NCI-H748 treated with DMSO at 0.1 percent for 48 hours (cell line): ENCODE measurements around the gene ZXDA.
"Not testable (repeated sequence)": the region's sequence is repeated elsewhere in the genome, so short reads cannot be mapped to it uniquely, and the experiment has no call there.

ENCODE experiments used
- DNase-seq: peaks from one replicate; lab custom pipeline; 2025; lab: John Stamatoyannopoulos, UW

Gene ZXDA, protein sequence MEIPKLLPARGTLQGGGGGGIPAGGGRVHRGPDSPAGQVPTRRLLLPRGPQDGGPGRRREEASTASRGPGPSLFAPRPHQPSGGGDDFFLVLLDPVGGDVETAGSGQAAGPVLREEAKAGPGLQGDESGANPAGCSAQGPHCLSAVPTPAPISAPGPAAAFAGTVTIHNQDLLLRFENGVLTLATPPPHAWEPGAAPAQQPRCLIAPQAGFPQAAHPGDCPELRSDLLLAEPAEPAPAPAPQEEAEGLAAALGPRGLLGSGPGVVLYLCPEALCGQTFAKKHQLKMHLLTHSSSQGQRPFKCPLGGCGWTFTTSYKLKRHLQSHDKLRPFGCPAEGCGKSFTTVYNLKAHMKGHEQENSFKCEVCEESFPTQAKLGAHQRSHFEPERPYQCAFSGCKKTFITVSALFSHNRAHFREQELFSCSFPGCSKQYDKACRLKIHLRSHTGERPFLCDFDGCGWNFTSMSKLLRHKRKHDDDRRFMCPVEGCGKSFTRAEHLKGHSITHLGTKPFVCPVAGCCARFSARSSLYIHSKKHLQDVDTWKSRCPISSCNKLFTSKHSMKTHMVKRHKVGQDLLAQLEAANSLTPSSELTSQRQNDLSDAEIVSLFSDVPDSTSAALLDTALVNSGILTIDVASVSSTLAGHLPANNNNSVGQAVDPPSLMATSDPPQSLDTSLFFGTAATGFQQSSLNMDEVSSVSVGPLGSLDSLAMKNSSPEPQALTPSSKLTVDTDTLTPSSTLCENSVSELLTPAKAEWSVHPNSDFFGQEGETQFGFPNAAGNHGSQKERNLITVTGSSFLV

DNA sequence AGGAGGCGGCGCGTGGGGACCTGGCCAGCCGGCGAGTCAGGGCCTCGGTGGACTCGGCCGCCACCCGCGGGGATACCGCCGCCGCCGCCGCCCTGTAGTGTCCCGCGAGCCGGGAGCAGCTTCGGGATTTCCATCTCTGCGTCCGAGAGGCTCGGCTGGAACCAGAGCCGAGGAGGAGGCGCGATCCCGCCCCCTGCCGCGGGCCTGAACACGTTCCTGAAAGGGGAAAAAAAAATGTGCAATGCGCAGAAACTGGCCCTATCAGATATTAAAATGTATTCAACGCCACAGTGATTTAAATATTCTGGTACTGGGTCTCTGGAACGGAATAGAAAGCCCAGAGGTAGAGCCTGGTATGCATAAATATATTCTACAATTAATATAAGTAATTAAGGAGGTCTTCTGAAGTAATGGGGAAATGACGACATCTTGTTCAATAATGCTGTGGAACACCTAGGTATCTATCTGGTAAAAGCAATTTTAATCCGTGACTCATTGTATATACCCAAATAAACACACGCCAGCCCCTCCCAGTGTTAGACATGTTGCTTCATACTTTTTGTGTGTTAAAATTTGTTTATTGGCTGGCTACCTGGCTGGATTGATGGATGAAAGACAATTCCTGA is at the start of gene ZXDA:
ZXDA (minus strand) TSS at position 172 of the 626 bp plus-strand sequence; CDS start at position 134, 38 bp downstream.
- not testable (repeated sequence) for DNase-seq

DNA sequence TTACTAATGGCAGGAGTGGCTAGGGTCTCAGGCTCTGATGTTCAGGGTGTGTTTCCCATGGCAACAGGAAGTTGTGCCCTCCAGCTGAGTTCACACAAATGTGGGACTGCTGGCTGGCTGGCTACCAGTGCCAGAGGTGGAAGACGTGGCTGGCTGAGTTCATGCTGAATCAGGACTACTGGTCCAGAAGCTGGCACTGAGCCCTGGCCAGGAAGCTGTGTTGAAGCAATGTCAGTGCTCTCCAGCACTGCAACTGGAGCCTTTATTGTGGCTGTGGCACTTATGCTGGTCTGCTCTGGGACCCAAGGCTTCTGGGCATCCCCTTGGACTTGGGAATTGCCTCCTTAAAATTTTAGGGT is 42.0 kb upstream of the ZXDA start:
- no peak for DNase-seq

DNA sequence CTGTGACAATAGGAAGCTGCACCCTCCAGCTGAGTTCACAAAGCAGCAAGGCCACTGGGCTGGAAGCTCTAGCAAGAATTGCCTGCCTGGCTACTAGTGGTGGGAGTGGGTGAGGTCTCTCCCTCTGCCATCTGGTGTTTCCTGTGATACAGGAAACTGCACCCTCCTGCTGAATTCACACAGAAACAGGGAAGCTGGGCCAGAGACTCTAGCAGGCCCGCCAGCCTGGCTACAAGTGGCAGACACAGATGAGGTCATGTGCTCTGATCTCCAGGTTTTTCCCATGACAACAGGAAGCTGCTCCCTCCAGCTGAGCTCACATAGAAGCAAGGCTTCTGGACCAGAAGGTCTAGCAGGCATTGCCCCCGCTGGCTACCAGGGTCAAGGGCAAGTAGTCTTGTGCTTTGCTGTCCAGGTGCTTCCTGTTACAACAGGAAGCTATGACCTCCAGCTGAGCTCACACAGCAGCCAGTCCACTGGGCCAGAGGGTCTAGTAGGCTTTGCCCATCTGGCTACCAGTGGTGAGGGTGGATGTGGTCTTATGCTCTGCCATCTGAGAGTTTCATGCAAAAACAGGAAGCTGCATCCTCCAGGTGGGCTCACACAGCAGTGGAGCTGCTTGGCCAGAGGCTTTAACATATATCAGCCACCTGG is 41.5 kb upstream of the ZXDA start:
- no peak for DNase-seq

DNA sequence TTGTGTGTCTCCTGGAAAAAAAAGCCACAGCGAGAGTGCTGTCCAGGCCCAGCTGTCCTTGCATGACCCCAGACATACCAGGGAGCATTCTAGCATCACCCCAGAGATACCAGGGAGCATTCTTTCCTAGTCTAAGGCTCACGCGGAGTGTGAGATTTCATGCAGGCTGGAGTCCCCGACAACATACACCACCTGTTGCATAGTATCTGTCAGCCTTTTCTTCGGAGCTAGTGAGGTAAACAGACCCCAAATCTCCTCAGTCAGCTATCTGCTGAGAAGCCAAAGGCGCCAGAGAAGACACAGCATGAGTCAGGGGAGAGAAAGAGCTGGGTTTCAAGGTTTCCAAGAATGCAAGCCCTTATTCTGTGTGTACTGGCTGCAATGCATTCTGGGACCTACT is 23.1 kb upstream of the ZXDA start:
- DNase-seq: no peak

DNA sequence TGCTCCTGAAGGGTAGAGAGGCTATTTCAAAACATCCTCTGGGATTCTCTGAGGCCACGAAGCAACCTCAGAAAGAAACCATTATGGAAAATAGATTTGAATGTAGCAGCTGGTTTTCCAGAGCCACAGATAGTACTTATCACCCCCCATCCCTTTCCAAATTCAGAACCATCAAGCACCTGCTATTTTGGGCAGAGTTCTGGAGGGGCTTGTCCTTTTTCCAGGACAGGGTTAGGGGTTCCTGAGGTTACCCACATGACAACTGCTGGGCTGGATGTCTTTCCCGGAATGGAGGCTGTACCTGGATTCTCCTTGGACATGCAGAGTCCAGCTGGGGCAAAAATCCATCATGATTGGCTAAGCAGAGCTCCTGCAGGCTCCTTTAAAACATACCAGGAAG is 22.0 kb upstream of the ZXDA start:
- DNase-seq: no peak

DNA sequence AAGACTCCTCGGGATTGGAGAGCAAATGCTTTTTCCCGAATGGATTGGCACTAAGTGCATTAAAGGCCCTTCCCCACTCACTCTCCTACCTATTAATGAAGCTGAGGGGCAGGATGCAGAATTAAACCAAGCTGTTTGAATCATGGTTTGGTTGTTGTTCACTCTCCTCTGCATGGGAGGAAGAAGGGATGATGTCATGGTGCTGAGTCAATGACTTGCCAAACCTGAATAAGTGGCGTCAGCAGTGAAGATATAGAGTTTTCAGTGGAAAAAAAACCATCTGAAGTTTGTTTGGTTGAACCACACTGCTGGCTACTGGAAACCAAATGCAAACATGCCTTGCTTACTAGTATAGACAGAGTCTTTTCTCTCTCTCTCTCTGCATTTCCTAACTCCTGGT is 19.8 kb upstream of the ZXDA start:
- no peak for DNase-seq

DNA sequence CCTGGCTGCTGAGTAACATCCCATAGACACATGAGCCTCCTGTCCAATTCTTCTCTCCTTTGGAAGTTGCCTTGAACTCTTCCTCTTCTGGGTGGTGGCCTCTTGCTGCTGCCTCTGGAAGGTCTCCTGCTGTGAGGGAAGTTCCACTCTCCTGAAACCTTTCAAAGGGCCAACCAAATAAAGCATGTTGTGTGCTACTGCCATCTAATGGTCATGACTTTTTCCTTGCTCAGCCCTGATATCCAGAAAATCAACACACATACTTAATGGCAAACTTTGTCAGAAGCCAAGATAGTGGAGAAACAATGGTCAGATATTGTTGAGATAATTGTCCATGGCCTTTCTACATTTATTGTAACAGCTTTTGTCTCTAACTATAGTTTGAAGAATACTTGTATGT is 19.1 kb upstream of the ZXDA start:
- peak; percentile 34 for DNase-seq

DNA sequence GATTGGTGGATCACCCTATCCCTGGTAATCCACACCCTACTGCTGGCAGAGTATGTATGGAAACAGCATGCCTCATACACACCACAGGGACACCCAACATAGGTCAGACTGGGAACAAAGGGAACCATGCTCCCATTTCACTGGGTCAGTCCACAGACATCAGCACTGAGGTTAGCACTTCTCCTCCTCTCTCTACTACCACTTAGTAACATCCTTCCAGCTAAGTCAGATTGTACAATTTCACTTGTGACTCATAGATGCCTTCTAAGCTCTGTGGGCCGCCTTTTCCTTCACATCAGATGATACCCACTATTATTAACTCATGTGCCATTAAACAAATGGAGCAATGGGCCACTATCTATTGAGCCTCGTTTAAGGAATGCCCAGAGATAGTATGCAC is 15.5 kb upstream of the ZXDA start:
- no peak for DNase-seq

DNA sequence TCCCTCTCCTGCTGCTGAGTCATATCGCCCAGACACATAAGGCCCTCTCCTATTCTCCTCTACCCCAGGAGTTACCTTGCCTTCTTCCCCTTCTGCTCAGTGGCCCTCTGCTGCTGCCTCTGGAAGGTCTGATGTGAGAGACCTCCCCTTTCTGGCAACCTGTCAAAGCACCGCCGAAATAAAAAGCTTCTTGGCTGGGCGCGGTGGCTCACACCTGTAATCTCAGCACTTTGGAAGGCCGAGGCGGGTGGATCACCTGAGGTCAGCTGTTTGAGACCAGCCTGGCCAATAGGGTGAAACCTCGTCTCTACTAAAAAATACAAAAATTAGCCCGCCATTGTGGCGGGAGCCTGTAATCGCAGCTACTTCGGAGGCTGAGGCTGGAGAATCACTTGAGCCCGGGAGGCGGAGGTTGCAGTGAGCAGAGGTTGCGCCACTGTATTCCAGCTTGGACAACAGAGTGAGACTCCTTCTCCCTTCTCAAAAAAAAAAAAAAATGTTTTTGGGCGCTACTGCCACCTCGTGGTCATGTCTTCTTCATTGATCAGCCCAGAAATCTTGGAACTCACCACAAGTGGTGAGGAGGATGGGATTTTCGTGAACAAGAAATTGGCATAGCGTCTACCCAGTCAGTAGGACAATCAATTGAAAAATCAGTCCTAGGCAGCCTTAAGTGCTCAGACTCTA is 8.6 kb upstream of the ZXDA start:
- no peak for DNase-seq

DNA sequence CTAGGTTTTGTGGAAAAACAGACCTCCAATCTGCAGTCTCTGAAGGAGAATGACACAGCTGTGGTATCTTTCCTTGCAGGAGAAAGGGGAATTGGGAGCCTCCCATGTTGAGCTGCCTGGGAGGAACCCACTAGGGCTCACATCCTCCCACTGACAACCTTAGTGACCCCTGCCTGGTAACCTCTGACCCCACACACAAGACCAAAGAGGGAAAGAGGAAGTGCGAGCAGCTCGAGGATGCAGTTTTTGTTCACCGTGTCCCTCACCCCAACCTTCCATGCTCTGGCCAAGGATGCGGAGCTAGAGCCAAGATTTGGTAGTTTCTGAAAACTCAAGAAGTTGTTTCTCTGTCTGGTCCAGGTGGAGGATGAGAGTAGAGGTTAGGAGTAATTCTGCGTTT is 5.4 kb upstream of the ZXDA start:
- no peak for DNase-seq

DNA sequence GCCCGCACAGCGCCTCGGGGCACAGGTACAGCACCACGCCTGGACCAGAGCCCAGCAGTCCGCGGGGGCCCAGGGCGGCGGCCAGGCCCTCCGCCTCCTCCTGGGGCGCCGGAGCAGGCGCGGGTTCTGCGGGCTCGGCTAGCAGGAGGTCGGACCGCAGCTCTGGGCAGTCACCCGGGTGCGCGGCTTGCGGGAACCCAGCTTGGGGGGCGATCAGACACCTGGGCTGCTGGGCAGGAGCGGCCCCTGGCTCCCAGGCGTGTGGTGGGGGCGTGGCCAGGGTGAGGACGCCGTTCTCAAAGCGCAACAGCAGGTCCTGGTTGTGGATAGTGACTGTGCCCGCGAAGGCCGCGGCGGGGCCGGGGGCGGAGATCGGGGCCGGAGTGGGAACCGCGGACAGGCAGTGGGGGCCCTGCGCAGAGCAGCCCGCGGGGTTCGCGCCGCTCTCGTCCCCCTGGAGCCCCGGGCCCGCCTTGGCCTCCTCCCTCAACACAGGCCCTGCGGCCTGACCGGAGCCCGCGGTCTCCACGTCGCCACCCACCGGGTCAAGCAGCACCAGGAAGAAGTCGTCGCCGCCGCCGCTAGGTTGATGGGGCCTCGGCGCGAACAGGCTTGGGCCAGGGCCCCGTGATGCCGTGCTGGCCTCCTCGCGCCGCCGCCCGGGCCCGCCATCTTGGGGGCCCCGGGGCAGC is 517 bp downstream of the ZXDA start:
- DNase-seq: not testable (repeated sequence)

DNA sequence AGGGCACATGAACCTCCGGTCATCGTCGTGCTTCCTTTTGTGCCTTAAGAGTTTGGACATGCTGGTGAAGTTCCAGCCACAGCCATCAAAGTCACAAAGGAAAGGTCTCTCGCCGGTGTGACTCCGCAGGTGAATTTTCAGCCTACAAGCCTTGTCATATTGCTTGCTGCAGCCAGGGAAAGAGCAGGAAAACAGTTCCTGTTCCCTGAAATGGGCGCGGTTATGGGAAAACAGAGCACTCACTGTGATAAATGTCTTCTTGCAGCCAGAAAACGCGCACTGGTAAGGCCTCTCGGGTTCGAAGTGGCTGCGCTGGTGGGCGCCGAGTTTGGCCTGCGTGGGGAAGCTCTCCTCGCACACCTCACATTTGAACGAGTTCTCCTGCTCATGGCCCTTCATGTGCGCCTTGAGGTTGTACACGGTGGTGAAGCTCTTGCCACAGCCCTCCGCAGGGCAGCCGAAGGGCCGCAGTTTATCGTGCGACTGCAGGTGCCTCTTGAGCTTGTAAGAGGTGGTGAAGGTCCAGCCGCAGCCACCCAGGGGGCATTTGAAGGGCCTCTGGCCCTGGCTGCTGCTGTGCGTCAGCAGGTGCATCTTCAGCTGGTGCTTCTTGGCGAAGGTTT is 1.2 kb downstream of the ZXDA start:
- peak; percentile 42 for DNase-seq

DNA sequence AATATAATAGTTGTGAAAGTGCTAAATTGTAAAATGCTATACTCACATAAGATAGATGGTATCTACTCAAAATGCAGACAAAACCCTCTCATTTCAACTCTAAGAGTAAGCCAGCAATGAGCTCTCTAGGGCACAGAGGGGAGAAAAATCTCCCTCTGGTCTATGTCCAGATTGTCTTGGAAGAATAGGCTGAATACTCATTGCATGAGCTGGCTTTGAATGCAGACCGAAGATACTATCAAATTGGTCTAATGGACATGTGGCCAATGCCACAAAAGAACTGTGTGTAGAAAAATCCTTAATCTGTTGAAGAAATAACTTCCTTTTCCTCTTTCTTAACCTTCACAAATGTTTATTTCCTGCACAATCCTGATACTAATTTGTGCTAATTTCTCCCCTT is 3.5 kb downstream of the ZXDA start:
- DNase-seq: no peak

DNA sequence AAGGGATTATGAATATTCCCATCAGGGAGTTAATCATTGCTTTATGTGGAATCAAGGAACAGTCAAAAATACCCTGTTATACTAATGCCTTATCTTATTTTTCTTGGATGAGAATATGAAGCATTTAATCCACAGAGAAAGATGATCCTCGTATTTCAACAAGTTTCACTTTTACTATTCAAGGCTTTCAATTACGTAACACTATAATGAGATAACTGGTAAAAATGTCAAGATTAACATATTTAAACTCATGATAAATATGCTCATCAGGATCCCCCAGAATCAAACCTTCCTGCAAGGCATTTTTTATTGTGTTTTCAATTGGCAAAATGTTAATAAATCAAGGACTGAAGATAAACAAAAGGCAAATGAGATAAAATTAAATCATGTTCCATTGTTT is 5.1 kb downstream of the ZXDA start:
- no peak for DNase-seq

DNA sequence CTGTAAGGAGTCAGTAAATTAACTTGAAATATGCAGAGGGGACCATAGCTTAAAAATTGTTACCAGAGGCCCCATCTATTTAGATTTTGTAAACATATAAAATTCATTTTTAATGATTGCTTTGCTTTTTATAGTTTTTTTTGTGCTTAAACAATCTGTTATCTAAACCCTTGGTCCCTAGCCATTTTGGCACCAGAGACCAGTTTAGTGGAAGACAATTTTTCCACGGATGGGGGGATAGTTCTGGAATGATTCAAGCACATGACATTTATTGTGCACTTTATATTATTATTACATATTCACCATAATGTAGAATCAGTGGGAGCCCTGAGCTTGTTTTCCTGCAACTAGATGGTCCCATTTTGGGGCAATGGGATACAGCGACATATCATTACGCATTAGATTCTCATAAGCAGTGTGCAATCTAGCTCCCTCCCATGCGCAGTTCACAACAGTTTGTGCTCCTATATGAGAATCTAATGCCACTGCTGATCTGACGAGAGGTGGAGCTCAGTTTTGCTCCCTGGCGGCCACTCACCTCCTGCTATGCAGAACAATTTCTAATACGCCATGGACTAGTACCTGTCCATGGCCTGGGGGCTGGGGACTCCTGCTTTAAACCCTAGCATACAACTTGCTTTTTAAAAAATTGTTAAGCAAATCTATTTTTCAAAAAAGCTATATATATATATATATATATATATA is 5.9 kb downstream of the ZXDA start:
- DNase-seq: no peak

DNA sequence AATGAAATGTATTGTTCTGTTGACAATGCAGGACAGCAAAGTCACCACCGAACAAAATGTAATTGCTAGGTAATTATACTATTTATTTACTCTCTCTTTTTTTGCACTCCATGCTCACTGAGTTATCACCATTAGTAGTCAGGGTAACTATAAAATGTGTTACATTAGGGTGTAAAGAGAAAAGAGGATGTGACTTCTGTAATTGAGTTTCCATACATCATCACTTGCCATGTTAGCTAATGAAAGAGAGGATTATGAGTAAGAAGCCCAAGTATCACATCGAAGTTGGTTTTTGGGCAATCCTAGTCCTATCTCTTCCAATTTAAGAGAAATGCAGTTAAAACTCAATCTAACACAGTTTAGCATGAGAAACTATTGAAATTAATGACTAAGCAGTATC is 7.6 kb downstream of the ZXDA start:
- DNase-seq: peak; percentile 94

DNA sequence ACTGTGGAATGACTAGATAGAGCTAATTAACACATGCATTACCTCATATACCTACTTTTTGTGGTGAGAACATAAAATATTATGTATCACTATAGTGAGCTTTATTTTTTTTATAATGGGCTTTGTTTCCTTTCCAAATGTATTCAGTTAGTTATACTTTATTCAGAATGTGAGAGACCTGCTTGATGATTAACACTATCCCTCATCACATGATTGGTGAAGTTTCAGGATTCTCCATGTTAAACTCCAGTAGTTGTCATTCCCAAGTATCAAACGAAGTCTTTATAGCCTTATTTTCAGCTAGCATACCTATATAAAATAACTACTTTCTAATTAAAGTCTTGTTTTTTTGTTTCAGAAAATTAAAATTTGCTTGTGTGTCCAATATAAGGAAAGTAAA is 8.8 kb downstream of the ZXDA start:
- DNase-seq: no peak

DNA sequence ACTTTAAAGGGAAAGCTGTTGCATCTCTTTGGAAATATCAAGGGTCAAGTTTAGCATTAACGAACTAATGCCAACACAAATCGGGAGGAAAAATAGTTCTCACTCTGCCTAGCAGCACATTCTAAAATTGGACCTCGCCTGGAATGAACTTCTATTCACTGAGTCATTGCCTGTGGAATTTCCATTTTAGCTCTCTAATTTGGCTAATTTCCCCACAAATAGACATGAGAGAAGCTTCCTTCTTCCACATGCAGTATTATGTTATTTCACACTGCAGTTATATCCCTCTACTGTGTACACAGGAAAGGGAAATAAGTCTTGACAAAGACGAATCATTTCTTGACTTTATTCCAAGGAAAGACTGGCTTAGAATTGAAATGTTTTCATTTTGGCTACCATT is 9.3 kb downstream of the ZXDA start:
- no peak for DNase-seq

DNA sequence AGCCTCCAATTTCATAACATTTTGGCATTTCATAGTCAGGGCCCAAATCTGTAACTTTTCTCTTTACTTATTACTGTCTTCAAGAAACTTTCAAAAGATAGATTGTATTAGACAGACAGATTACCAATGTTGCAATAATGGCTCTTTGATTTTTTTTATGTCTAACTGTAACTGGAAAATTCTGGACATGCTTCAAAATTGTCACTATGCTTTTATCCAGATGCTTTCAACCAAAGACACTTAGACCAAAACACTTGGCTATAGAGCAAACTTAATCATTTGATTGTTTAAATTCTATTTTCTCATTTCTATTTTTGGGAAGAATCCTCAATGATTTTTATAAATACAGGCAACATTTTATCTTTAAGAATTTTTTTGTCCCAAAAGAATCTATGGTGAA is 10.4 kb downstream of the ZXDA start:
- DNase-seq: no peak

DNA sequence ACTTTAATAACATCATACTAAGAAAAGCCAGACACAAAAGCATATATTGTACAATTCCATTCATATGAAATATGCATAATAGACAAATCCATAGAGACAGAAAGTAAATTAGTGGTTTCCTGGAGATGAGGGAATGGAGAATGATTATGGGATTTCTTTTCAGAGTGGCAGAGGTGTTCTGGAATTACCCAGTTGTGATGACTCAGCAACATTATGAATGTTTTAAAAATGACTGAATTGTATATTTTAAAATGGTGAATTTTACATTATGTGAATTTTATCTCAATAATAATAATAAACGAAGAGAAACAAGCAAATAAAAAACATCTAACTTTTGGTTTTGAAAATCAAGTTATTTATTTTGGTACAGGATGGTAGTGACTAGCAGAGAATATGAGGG is 11.2 kb downstream of the ZXDA start:
- no peak for DNase-seq
